Liver (tissue), 9 donors: ENCODE results near the gene USP48. TPM values are rescaled to one million over a fixed set of nuclear protein-coding genes. Genes with fewer than 3 reads are reported as not detected.

ENCODE experiments used
- DNase-seq: peaks from one replicate; pipeline ENCODE4 v3.0.0-alpha.2; 2017; ENCODE audit warnings: low spot score
- H3K27ac ChIP-seq, 2 donors: one replicate each; pipeline ENCODE4 v1.7.0; 2013; ENCODE audit warnings: inconsistent platforms in 2 of 2, low read length in 2 of 2, control low read depth in 1 of 2, low read depth in 1 of 2, mild to moderate bottlenecking in 1 of 2
- H3K27me3 ChIP-seq, 4 donors: one replicate each; pipeline versions ENCODE4 v1.6.1 to v1.7.0; 2013; ENCODE audit warnings: low read length in 3 of 4, inconsistent platforms in 1 of 4, mild to moderate bottlenecking in 1 of 4, moderate library complexity in 1 of 4; ENCODE audit not compliant: control insufficient read depth in 4 of 4, insufficient read depth in 4 of 4
- H3K36me3 ChIP-seq, 4 donors: one replicate each; pipeline versions ENCODE4 v1.6.1 to v1.7.0; 2013; ENCODE audit warnings: low read length in 3 of 4, mild to moderate bottlenecking in 3 of 4, low read depth in 1 of 4, moderate library complexity in 1 of 4; ENCODE audit not compliant: control insufficient read depth in 4 of 4, insufficient read depth in 3 of 4
- H3K4me1 ChIP-seq, 4 donors: one replicate each; pipeline versions ENCODE4 v1.6.1 to v1.7.0; 2013; ENCODE audit warnings: low read length in 3 of 4, mild to moderate bottlenecking in 3 of 4, moderate library complexity in 1 of 4; ENCODE audit not compliant: control insufficient read depth in 4 of 4, insufficient read depth in 4 of 4
- H3K4me3 ChIP-seq, 3 donors: one replicate each; pipeline versions ENCODE4 v1.6.1 to v1.7.0; 2013; ENCODE audit warnings: low read length in 3 of 3, control low read depth in 1 of 3, low read depth in 1 of 3, mild to moderate bottlenecking in 1 of 3
- H3K9ac ChIP-seq, 2 donors: one replicate each; pipeline ENCODE4 v1.7.0; 2013; ENCODE audit warnings: low read length in 2 of 2, mild to moderate bottlenecking in 2 of 2, moderate library complexity in 2 of 2, control low read depth in 1 of 2, low read depth in 1 of 2
- H3K9me3 ChIP-seq, 4 donors: one replicate each; pipeline versions ENCODE4 v1.6.1 to v1.7.0; 2013; ENCODE audit warnings: low read length in 3 of 4; ENCODE audit not compliant: control insufficient read depth in 4 of 4
- EGR1 ChIP-seq, 2 donors: IDR thresholded peaks; 2 replicates each; pipeline ENCODE4 v1.6.1; 2016 to 2018; ENCODE audit warnings: antibody characterized with exemption in 2 of 2, low read depth in 2 of 2
- FOXA2 ChIP-seq: IDR thresholded peaks from 2 replicates; pipeline ENCODE4 v1.6.1; 2016; ENCODE audit warnings: antibody characterized with exemption
- GABPA ChIP-seq, 2 donors: IDR thresholded peaks in 1 of 2; conservative IDR thresholded peaks in 1 of 2; 2 replicates each; pipeline ENCODE4 v1.6.1; 2016; ENCODE audit warnings: antibody characterized with exemption in 2 of 2, mild to moderate bottlenecking in 1 of 2, moderate library complexity in 1 of 2
- HNF4G ChIP-seq: IDR thresholded peaks from 2 replicates; pipeline ENCODE4 v1.6.1; 2016; ENCODE audit warnings: antibody characterized with exemption
- NR2F2 ChIP-seq: IDR thresholded peaks from 2 replicates; pipeline ENCODE4 v1.6.1; 2016; ENCODE audit warnings: antibody characterized with exemption
- RAD21 ChIP-seq, 2 donors: IDR thresholded peaks; 2 replicates each; pipeline ENCODE4 v1.6.1; 2016; ENCODE audit warnings: antibody characterized with exemption in 2 of 2, mild to moderate bottlenecking in 2 of 2
- RXRA ChIP-seq, 2 donors: IDR thresholded peaks; 2 replicates each; pipeline ENCODE4 v1.6.1; 2017 to 2018; ENCODE audit warnings: antibody characterized with exemption in 2 of 2, mild to moderate bottlenecking in 1 of 2
- SP1 ChIP-seq: IDR thresholded peaks from 2 replicates; pipeline ENCODE4 v1.6.1; 2018; ENCODE audit warnings: antibody characterized with exemption, mild to moderate bottlenecking
- TAF1 ChIP-seq: conservative IDR thresholded peaks from 2 replicates; pipeline ENCODE4 v1.6.1; 2016; ENCODE audit warnings: antibody characterized with exemption, mild to moderate bottlenecking
- YY1 ChIP-seq: IDR thresholded peaks from 2 replicates; pipeline ENCODE4 v1.6.1; 2016; ENCODE audit warnings: antibody characterized with exemption, mild to moderate bottlenecking
- WGBS: extraction: QIAGEN DNeasy Blood & Tissue Kit; methylation state at CpG from one replicate; pipeline ENCODE4 v1.1.7; 2013; 5-methylcytosine and 5-hydroxymethylcytosine counted together
- polyA plus RNA-seq, 2 donors: library from polyadenylated mRNA; stranded (reverse) in 1 of 2; unstranded in 1 of 2; fragments of 200-250 nt in 1 of 2; fragments of >200 nt in 1 of 2; fragmentation: Nextera tagmentation in 1 of 2; extraction: Ambion mirVana in 1 of 2; gene quantifications; one replicate each; pipeline versions ENCODE4 v1.2.1 to v1.2.3, GENCODE V29; 2013 to 2015
- total RNA-seq, 2 donors: library from RNA; depleted of rRNA; stranded (reverse); fragments of >200 nt; gene quantifications; one replicate each; pipeline ENCODE4 v1.2.3, GENCODE V29; 2014
- TF ChIP-seq, protein P1 (sequence below): fragments of 150-350 bp; IDR thresholded peaks from 2 replicates; pipeline ENCODE4 v1.5.1; 2017; ENCODE audit warnings: improper control_type of control experiment, low read depth, low read length; ENCODE audit not compliant: missing input control
- TF ChIP-seq, protein P2 (sequence below): IDR thresholded peaks from 2 replicates; pipeline ENCODE4 v1.6.1; 2016; ENCODE audit warnings: antibody characterized with exemption
- TF ChIP-seq, protein P3 (sequence below): IDR thresholded peaks from 2 replicates; pipeline ENCODE4 v1.6.1; 2016; ENCODE audit warnings: antibody characterized with exemption, mild to moderate bottlenecking
- donor health status: healthy.
- donor health status: healthy.
- donor health status: healthy.
- donor health status: healthy.
- donor health status: healthy.

Gene USP48
- total and polyA plus RNA-seq, 4 donors, result 7.8 to 34.9 (median 23.1) TPM

DNA sequence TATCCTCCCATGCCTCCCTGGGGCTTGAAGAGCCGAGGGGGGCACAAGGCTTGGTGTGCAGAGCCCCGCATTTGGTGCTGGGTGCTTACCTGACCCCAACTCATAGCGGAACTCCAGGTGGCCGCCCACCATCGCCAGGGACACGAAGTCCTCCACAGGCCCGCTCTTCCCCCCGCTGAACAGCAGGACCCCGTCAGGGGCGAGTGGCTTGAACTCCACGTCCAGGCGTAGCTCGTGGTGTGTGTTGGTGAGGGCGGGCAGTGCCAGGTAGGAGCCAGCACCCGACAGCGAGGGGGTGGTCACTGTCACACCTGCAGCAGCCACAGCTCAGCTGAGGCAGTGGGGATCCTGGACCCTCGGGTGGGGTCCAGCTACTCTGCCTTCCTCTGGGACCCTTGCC, 46.3 kb upstream of the USP48 start:
- H3K36me3 ChIP-seq, result peaks cover 0 to 8% (median 5%) of the 10 kb centered on the region in 4 donors
- DNase-seq, result no peak
- 94% methylated on average over 17 of the region's 17 CpGs for WGBS
- H3K27me3 ChIP-seq, result no peaks in the 10 kb centered on the region
- no peaks in the 10 kb centered on the region for H3K4me1 ChIP-seq
- H3K9ac ChIP-seq, result no peak overlapping the region
- no peak overlapping the region for H3K27ac ChIP-seq
- peaks cover 0 to 7% (median 2%) of the 10 kb centered on the region in 4 donors for H3K9me3 ChIP-seq
- no peak for TF ChIP-seq RXRA (IDR thresholded peaks at IDR 0.05)
- TF ChIP-seq FOXA2, result no peak
- TF ChIP-seq, protein P1, sequence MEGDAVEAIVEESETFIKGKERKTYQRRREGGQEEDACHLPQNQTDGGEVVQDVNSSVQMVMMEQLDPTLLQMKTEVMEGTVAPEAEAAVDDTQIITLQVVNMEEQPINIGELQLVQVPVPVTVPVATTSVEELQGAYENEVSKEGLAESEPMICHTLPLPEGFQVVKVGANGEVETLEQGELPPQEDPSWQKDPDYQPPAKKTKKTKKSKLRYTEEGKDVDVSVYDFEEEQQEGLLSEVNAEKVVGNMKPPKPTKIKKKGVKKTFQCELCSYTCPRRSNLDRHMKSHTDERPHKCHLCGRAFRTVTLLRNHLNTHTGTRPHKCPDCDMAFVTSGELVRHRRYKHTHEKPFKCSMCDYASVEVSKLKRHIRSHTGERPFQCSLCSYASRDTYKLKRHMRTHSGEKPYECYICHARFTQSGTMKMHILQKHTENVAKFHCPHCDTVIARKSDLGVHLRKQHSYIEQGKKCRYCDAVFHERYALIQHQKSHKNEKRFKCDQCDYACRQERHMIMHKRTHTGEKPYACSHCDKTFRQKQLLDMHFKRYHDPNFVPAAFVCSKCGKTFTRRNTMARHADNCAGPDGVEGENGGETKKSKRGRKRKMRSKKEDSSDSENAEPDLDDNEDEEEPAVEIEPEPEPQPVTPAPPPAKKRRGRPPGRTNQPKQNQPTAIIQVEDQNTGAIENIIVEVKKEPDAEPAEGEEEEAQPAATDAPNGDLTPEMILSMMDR, result no peak
- TF ChIP-seq, protein P2, sequence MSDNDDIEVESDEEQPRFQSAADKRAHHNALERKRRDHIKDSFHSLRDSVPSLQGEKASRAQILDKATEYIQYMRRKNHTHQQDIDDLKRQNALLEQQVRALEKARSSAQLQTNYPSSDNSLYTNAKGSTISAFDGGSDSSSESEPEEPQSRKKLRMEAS, result no peak
- no peak for TF ChIP-seq SP1
- TF ChIP-seq, protein P3, sequence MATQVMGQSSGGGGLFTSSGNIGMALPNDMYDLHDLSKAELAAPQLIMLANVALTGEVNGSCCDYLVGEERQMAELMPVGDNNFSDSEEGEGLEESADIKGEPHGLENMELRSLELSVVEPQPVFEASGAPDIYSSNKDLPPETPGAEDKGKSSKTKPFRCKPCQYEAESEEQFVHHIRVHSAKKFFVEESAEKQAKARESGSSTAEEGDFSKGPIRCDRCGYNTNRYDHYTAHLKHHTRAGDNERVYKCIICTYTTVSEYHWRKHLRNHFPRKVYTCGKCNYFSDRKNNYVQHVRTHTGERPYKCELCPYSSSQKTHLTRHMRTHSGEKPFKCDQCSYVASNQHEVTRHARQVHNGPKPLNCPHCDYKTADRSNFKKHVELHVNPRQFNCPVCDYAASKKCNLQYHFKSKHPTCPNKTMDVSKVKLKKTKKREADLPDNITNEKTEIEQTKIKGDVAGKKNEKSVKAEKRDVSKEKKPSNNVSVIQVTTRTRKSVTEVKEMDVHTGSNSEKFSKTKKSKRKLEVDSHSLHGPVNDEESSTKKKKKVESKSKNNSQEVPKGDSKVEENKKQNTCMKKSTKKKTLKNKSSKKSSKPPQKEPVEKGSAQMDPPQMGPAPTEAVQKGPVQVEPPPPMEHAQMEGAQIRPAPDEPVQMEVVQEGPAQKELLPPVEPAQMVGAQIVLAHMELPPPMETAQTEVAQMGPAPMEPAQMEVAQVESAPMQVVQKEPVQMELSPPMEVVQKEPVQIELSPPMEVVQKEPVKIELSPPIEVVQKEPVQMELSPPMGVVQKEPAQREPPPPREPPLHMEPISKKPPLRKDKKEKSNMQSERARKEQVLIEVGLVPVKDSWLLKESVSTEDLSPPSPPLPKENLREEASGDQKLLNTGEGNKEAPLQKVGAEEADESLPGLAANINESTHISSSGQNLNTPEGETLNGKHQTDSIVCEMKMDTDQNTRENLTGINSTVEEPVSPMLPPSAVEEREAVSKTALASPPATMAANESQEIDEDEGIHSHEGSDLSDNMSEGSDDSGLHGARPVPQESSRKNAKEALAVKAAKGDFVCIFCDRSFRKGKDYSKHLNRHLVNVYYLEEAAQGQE, result no peak
- no peak for TF ChIP-seq HNF4G
- TF ChIP-seq YY1, result no peak
- TF ChIP-seq NR2F2, result no peak
- no peak for TF ChIP-seq EGR1 (IDR thresholded peaks at IDR 0.05; ENCODE audit: low read depth in 2 of 2)
- TF ChIP-seq TAF1, result no peak
- no peak for TF ChIP-seq GABPA (IDR thresholded peaks at IDR 0.05 in 1 of 2, conservative IDR thresholded peaks at IDR 0.05 in 1 of 2)
- no peak overlapping the region for H3K4me3 ChIP-seq

DNA sequence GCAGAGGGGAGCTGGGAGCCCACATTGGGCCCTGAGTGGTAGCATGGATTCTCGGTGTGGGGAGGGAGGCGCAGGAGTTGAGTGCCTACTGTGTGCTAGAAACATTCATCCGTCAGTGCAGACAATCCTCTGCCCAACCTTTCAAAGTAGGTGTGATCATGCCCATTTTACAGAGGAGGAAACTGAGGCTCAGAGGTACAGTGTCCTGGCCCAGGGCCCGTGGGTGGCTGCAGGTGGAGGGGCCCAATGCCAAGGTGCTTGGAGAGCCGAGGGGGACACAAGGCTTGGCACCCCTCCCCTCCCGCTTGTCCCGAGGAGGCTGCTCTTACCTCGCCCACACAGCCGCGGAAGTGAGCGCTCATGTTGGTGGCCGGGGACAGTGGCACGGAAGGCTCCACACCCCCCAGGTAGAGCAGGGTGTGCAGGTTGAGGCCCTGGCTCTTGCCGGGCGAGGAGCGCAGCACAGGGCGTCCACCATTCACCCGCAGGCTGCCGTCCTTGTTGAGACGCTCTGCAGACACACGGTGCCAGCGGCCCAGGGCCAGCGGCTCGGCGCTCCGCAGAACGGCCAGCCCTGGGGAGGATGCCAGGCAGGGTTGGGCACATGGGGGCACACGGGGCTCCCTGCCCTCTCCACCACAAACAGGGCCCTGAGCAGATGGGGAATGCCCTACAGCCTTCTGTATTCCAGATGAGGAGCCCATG, 45.7 kb upstream of the USP48 start:
- Histone ChIP-seq H3K4me3 (no peak overlapping the region), H3K27ac (no peak overlapping the region), H3K9me3 (peaks cover 0 to 2% (median 0%) of the 10 kb centered on the region in 4 donors), H3K36me3 (peaks cover 0 to 3% (median 2%) of the 10 kb centered on the region in 4 donors), H3K27me3 (no peaks in the 10 kb centered on the region), H3K9ac (no peak overlapping the region), H3K4me1 (no peaks in the 10 kb centered on the region)
- TF ChIP-seq, protein P2, result no peak
- TF ChIP-seq, protein P3, result no peak
- TF ChIP-seq TAF1, result no peak
- no peak for TF ChIP-seq RXRA (IDR thresholded peaks at IDR 0.05)
- TF ChIP-seq RAD21 (IDR thresholded peaks at IDR 0.05), result no peak
- DNase-seq, result no peak
- 94% methylated on average over 28 of the region's 28 CpGs for WGBS
